ENCODE data around the gene DEPDC5.

- TF ChIP-seq CTCF (IDR thresholded peaks at IDR 0.05; ENCODE audit: low read depth, low read length) (no peak), POLR2A (IDR thresholded peaks at IDR 0.05; ENCODE audit: extremely low read depth, insufficient read length) (no peak)
Measured at GRCh38 chr22:31871480-31871879, 117.7 kb downstream of the DEPDC5 start.

All from NB4 (cell line).